Raji (cell line): ENCODE measurements around the gene MXI1.

Experiments used
- POLR2A ChIP-seq: IDR thresholded peaks from 2 replicates; pipeline ENCODE4 v1.6.1; 2011; ENCODE audit warnings: low read depth, low read length, control low read depth; ENCODE audit not compliant: insufficient read depth

MXI1 gene

DNA sequence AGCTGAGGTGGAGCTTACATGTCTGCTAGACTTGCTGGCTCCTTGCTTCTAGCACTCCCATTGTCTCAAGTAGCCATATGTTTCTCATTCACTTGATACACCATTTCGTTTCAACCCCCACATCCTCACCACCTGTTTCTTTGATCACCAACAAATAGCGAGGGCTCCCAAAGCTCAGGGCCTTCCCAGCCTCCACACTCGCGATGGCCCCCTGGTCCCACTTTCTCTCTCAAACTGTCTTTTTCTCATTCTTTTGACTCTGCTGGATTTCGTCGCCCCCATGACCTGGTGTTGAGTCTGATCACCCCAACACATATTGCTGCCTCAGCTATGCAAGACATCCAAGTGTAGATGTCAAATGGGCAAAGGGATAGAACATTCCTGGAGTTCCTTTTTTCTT is 123.3 kb downstream of the MXI1 start:
- TF ChIP-seq POLR2A: no peak

DNA sequence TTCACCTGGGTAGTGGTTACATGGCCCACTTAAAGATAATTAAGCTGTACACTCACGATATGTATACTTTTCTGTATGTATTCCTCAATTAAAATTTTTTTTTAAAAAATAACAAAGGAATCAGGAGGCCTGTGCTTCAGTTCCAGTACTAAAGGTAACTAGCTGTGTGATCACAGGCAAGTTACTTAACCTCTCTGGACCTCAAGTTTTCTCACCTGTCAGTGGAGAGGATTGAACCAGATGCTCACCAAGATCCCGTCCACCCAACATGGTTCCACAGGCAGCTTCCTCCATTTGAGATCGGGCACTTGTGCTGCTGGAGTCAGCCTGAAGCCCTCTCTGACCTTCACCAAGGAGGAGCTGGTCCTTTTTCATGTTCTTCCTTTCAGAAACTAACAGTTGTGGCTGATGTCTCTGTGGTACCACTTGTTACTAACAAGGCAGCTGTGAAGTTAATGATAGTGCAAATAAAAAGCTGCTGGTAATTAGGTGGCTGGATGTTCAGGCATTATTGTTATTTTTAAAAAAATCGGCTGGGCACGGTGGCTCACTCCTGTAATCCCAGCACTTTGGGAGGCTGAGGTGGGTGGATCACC is 126.8 kb downstream of the MXI1 start:
- no peak for TF ChIP-seq POLR2A

DNA sequence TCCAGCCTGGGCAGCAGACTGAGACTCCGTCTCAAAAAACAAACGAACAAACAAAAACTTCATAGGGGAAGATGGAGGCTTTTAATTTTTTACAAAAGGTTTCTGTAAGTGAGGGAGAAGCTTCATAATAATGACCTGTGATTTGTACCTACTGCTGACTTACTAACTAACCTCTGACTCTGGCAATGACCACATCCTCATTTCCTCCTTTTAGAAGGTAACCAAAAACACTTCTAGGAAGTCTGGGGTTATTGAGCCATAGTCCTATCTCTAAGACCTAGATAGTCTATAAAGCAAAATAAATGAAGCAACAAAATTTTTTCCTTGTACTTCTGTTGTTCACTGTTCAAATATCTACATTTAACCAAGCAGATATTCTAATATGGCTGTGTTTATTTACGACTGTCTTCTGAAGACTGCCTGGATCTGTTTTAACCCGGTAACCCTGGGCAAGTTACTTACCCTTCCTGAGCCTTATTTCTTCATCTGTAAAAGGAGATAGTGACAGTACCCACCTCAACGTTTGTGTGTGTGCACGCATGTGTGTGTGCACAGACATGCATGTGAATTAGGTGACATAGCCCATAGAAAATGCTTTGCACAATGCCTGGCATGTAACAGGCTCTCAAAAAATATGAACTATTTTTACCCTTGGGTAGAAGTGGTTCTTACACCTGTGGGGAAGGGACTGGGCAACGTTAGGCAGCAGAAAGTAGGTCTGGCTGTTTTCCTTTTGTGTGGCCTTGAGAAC is 128.1 kb downstream of the MXI1 start:
- TF ChIP-seq POLR2A: no peak

DNA sequence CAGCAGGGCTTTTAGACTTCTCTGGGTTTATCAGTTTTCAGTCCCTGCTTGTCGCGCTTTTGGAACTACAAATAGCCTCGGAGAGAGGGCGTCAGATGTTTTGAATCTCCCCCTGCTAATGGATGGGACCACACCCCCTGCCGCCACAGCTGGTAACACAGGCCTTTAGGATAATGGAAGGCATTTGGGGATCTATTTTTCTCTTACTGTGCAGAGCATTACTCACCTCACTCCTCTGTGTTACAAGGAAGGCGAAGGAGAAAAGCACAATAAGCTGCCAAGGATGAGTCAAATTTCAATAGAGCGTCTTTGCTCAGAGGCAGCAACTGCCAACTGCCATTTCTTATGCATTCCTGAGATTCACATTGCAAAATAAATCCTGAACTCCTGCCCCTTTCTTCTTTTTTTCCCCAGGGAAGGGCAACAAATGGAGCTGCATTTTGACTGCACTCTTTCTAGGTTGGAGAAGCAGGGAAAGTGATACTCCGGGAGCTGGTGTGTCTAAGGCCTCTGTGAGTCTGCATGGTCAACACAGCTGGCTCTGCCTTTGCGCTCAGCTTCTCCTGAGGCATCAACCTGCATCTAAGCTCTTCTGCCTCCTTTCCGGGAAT is 128.8 kb downstream of the MXI1 start:
- no peak for TF ChIP-seq POLR2A
